Suprapubic skin (tissue), 4 donors: Measurements from ENCODE around the gene ZBED6.

Source experiments
- EP300 ChIP-seq: sonication (generic); formaldehyde crosslinking; IDR thresholded peaks from one replicate; pipeline ENCODE4 v1.6.1; 2017; ENCODE audit warnings: antibody characterized with exemption
- POLR2AphosphoS5 ChIP-seq, 3 donors: sonication (generic); formaldehyde crosslinking; IDR thresholded peaks; one replicate each; pipeline ENCODE4 v1.6.1; 2017; ENCODE audit warnings: antibody characterized with exemption in 3 of 3
- TF ChIP-seq, protein P1 (sequence below), 2 donors: fragments of 200-600 bp in 1 of 2; fragments of 450-650 bp in 1 of 2; sonication (generic) in 1 of 2; IDR thresholded peaks; one replicate each; pipeline ENCODE4 v1.5.1; 2016 to 2019; ENCODE audit warnings: antibody characterized with exemption in 2 of 2, mild to moderate bottlenecking in 1 of 2, moderate library complexity in 1 of 2

DNA sequence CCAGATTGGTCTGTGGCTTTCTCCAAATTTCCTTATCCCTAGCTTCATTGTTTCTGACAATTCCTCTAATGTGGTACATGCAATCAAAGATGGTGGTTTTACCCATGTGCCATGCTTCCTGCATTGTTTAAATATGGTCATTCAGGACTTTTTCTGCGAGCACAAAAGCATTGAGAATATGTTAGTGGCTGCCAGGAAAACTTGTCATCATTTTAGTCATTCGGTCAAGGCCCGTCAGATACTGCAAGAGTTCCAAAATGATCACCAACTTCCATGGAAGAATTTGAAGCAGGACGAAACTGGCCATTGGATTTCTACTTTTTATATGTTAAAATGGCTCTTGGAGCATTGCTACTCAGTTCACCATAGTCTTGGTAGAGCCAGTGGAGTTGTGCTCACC, 3.7 kb downstream of the ZBED6 start:
- TF ChIP-seq, protein P1, sequence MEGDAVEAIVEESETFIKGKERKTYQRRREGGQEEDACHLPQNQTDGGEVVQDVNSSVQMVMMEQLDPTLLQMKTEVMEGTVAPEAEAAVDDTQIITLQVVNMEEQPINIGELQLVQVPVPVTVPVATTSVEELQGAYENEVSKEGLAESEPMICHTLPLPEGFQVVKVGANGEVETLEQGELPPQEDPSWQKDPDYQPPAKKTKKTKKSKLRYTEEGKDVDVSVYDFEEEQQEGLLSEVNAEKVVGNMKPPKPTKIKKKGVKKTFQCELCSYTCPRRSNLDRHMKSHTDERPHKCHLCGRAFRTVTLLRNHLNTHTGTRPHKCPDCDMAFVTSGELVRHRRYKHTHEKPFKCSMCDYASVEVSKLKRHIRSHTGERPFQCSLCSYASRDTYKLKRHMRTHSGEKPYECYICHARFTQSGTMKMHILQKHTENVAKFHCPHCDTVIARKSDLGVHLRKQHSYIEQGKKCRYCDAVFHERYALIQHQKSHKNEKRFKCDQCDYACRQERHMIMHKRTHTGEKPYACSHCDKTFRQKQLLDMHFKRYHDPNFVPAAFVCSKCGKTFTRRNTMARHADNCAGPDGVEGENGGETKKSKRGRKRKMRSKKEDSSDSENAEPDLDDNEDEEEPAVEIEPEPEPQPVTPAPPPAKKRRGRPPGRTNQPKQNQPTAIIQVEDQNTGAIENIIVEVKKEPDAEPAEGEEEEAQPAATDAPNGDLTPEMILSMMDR (IDR thresholded peaks at IDR 0.05), result no peak
- TF ChIP-seq POLR2AphosphoS5 (IDR thresholded peaks at IDR 0.05), result no peak
- TF ChIP-seq EP300, result no peak
